ENCODE data around the gene WDFY1. TPM values are rescaled to one million over a fixed set of nuclear protein-coding genes. Genes with fewer than 3 reads are reported as not detected.

WDFY1 gene
- 29.7 to 36.6 TPM (median 34.8 TPM) in 5 replicates for total RNA-seq (2022; extraction: Qiagen RNA extraction)

GRCh38 chr2:223944703-223945531 is at the start of gene WDFY1:
Gene WDFY1, minus strand, starts transcription at chr2:223945335. Its CDS starts 51 bp downstream, at chr2:223945284.

GRCh38 chr2:223957092-223957851 is 12.1 kb upstream of the WDFY1 start, which contains the start of gene MRPL44:
Gene MRPL44, plus strand, starts transcription at chr2:223957463. Its CDS starts 10 bp downstream, at chr2:223957473.

GRCh38 chr2:223837287-223838061 is 107.7 kb downstream of the WDFY1 start, which contains the start of gene AP1S3:
Gene AP1S3, minus strand, starts transcription at chr2:223837582. Its CDS starts 132 bp downstream, at chr2:223837450.

Other genes starting within 250 kb of the WDFY1 start
- 27.8 to 48.2 TPM (median 28.4 TPM) in 5 replicates for gene AP1S3, start 107.8 kb downstream of the WDFY1 start, total RNA-seq (2022; extraction: Qiagen RNA extraction)
- gene MRPL44, start 12.1 kb upstream of the WDFY1 start, total RNA-seq (2022; extraction: Qiagen RNA extraction), result 41.6 to 49.3 TPM (median 45.3 TPM) in 5 replicates
- 139 to 170 TPM (median 157 TPM) in 5 replicates for gene SERPINE2, start 94.0 kb upstream of the WDFY1 start, total RNA-seq (2022; extraction: Qiagen RNA extraction)